ENCODE measurements around the gene LRP2BP.

DNA sequence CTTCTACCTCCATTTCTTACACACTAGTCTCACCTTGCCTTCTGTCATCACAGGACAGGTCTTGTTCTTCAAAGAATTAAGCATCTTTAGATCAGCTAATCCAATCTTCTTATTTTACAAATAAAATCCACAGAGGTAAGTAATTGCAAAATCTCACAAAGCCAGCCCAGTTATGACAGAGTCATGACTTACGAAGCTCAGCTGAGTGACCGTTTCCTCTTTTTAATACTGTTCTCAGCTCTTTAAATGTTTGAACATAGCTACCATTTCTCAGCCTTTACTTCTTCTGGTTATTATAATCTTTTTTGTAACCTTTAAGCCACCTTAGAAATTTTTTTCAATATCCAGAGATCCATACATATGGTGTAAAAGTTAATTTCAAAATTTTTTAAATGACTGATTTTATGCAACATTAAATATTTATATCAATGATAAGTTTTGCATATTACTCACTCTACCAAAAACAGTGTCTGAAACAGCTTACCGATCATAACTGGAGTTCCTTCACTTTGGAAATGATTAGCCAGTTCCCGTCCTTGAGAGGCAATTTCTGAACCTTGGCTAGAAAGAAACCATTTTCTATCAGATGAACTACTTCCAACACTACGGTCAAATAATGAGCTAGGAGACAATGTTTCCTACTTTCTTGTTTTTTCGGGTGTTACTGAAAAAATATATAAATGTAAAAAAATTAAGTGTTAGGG is 9.7 kb upstream of the LRP2BP start:
- TF ChIP-seq, protein P1, sequence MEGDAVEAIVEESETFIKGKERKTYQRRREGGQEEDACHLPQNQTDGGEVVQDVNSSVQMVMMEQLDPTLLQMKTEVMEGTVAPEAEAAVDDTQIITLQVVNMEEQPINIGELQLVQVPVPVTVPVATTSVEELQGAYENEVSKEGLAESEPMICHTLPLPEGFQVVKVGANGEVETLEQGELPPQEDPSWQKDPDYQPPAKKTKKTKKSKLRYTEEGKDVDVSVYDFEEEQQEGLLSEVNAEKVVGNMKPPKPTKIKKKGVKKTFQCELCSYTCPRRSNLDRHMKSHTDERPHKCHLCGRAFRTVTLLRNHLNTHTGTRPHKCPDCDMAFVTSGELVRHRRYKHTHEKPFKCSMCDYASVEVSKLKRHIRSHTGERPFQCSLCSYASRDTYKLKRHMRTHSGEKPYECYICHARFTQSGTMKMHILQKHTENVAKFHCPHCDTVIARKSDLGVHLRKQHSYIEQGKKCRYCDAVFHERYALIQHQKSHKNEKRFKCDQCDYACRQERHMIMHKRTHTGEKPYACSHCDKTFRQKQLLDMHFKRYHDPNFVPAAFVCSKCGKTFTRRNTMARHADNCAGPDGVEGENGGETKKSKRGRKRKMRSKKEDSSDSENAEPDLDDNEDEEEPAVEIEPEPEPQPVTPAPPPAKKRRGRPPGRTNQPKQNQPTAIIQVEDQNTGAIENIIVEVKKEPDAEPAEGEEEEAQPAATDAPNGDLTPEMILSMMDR (conservative IDR thresholded peaks at IDR 0.05; ENCODE audit: low read depth, low read length) = no peak
- TF ChIP-seq MAZ (IDR thresholded peaks at IDR 0.05; ENCODE audit: borderline replicate concordance, low read depth, low read length) = no peak
- no peak for TF ChIP-seq RCOR1 (IDR thresholded peaks at IDR 0.05; ENCODE audit: insufficient replicate concordance, low read length)
- TF ChIP-seq RAD21 (IDR thresholded peaks at IDR 0.05; ENCODE audit: low read length) = no peak
- TF ChIP-seq SMC3 (IDR thresholded peaks at IDR 0.05; ENCODE audit: low read depth, low read length) = no peak
- TF ChIP-seq, protein P2, sequence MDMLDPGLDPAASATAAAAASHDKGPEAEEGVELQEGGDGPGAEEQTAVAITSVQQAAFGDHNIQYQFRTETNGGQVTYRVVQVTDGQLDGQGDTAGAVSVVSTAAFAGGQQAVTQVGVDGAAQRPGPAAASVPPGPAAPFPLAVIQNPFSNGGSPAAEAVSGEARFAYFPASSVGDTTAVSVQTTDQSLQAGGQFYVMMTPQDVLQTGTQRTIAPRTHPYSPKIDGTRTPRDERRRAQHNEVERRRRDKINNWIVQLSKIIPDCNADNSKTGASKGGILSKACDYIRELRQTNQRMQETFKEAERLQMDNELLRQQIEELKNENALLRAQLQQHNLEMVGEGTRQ (IDR thresholded peaks at IDR 0.05; ENCODE audit: low read depth, low read length) = no peak
- TF ChIP-seq CEBPB (IDR thresholded peaks at IDR 0.05; ENCODE audit: low read depth, low read length) = no peak
- TF ChIP-seq POLR2A (IDR thresholded peaks at IDR 0.05; ENCODE audit: low read depth, low read length) = no peak

All from IMR-90 (cell line).